ENCODE results near the gene CRY1.

CRY1 gene

GRCh38 chr12:106955377-106956047 lies 137.8 kb downstream of the CRY1 start, which contains the start of gene TMEM263:
Gene TMEM263 (plus strand): TSS chr12:106955907. CDS start chr12:106967117, 11,210 bp downstream.
- DNase-seq, result peak; percentile 87 to 91

DNA sequence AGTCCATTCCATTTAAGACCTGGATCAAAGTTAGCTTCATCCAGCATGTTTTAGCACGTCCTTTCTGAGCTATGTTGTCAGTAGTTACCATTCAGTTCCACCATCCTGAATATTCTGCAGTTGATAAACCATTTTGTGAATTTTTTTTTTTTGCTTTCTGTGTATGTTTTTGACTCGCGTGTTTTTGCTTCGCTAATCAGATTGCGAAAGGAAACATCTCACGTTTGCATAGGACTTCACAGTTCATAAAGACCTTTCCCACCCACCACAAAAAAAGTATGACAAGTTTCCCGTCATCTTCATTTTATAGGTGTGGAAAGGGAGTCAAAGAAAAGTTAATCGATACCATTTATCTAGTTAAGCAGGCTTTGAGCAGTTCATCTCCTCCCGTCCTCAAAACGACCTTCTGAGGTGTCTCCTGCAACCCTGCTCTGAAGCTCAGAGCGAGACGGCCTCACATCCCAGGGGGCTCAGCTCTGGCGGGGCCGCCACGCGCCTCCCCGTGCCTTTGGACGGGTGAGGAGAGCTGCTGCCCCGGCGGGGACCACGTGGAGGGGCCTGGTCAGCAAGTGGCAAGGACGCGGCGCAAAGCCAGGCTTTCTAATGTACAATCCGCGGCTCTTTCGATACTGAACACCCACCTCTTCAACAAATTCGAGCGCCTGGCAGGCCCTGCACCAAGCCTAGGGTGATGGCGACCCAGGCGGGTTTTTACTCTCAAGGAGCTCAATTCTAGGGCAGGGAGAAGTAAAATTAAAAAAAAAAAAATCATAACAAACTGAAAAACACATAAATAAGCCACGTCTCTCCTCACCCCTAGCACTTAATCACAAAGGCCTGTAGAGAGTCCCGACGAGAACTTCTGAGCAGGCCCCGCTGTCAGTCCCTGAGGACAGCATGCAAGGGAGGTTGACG lies 138.6 kb downstream of the CRY1 start:
- DNase-seq, result no peak

DNA sequence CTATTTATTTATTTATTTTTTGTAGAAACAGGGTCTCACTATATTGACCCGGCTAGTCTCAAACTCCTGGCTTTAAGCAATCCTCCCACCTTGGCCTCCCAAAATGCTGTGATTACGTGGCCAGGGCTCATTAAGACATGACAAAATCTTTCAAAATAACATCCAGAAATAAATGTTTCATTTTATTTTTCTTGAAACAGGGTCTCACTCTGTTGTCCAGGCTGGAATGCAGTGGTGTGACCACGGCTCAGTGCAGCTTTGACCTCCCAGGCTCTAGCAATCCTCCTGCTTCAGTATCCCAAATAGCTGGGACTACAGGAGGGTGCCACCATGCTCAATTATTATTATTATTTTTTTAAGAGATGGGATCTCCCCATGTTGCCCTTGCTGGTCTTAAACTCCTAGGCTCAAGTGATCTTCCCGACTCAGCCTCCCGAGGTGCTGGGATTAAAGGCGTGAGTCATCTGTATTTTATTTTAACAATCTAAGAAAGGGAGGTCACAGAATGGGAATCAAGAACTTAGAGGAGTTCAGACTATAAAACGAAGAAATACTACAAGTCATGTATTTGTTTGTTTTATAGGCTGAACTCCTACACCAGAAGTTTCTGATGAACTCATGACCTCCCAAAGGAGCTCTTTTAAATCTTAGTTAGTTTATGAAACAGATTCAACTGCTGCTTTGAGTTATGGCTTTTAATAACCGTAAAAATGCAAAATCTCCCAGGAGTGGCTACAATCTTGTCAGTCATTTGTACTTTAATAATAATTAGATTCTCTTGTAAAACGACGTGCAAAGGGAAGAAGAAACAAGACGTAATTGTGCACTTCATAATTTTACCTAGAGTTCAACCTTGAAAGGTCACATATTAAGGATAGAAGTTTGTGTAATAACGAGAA lies 139.7 kb downstream of the CRY1 start:
- no peak for DNase-seq

- no peak for DNase-seq
These were observed 142.8 kb downstream of the CRY1 start for GRCh38 chr12:106950591-106950990.

GRCh38 chr12:106947461-106947860 lies 145.9 kb downstream of the CRY1 start:
- no peak for DNase-seq

GRCh38 chr12:106945261-106945851 lies 148.0 kb downstream of the CRY1 start:
- DNase-seq, result no peak

- no peak for DNase-seq
These were observed 150.6 kb downstream of the CRY1 start for GRCh38 chr12:106942775-106943174.

DNA sequence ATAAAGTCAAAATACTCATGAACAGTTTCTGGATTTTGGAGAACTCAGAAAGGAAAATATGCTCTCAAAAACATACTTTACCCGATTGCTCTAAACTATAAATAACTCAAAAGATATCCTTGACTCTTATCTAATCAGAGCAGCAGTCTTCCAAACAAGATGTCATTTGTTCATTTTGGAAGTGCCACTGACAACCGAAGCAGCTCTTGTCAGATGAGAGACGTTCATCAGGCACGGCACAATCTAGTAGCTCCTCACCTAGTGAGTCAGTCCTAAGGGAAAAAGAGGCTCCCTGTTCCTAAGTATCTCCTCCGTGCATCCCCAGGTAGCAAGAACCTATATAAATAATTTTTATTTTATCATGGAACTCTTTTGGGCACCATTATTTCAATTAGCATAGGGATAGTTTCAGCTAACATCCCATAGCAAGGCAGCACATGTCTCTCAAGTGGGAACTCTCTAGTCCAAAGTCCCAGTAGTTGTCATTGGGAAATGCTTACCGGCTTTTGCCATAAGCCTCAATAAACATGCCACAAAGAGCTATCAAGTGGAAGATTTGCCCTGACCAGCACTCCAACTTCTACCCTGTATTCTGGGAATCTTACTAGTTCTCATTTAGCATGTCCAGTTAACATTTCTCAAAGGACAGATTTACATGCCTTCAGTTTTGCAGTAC lies 151.7 kb downstream of the CRY1 start:
- no peak for DNase-seq

All from activated CD4-positive, alpha-beta T cell treated with anti-CD3 and anti-CD28 coated beads for 4 hours (primary cell).